HG02938 (cell line): ENCODE measurements around the gene ANKRD13B.

Experiments used
- ATAC-seq: cut with Tn5 transposase; IDR thresholded peaks from one replicate; pipeline ENCODE4 v1.9.1; 2021; ENCODE audit warnings: mild to moderate bottlenecking, moderate library complexity; ENCODE audit not compliant: unreplicated experiment

Gene ANKRD13B

DNA sequence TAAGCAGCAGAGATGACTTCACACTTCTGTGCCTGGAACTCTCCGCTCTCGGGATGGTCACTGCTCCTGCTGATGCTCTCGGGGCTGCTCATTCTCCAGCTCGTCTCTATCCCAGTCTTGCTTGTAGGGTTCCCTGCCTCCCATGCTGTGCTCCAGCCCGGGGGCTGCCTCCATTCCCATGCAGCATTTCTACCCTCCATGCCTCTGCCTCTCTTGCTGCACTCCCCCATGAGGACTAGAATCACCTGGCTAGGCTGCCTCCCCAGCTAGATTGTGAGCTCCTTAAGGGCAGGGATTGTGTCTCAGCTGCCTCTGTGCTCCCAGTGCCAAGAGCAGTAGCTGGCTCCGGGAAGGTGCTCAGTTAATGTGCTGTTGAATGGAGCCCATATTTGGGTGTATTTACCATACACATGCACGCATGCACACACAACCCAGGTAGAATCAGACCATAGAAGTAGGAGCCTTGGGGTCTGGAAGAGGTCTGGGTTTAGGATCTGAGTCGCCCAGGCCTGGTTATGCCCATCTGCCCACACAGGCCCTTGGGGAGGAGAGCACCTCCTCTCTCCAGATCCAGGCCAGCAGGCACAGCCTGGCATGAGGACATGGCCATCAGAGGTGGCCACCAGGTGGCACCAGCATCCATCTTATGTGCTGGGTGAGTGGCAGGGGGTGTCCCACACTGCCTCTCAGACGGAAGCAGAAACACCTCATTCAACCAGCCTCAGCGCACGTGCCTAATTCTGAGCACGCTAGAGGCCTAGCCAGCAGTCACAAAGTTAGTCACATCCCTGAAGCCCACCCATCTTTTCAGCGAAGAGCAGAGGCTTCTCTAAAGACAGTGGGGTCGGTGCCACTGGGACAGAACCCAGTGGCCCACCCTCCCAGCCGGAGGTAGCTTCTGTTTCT is 12.8 kb upstream of the ANKRD13B start:
- ATAC-seq: peak; percentile 69

DNA sequence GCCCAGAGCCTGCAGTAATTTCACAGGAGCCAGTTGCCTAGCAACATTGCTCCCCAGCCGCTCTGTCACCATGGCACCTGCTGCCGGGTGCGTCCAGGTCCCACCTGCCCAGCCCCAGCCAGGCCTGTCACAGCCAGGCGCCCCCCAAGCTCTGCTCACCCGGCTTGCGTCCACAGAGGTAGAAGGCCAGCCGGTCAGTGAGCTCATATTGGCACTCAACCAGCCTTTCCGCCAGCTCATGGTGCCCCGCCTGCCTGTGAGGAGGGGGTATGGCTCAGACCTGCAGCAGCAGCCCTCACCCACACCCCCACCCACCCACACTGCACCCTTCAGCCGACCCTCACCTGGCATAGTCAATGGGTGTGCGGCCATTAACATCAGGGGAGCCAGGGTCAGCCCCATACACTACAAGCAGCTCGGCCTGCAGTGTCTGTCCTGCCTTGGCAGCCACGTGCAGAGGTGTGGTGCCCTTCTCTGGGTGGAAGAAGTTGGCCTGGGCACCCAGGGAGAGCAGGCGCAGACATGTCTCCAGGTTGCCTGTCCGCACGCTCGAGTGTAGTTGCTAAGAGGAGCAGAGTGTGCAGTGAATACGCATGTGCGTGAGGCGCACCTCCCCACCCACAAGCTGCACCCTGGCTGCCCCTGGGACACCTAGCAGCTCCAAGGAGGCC is 11.2 kb upstream of the ANKRD13B start:
- ATAC-seq: no peak

- ATAC-seq: no peak
Measured at GRCh38 chr17:29582254-29582765, 10.6 kb upstream of the ANKRD13B start.

- no peak for ATAC-seq
Measured at GRCh38 chr17:29582772-29583171, 10.2 kb upstream of the ANKRD13B start.

DNA sequence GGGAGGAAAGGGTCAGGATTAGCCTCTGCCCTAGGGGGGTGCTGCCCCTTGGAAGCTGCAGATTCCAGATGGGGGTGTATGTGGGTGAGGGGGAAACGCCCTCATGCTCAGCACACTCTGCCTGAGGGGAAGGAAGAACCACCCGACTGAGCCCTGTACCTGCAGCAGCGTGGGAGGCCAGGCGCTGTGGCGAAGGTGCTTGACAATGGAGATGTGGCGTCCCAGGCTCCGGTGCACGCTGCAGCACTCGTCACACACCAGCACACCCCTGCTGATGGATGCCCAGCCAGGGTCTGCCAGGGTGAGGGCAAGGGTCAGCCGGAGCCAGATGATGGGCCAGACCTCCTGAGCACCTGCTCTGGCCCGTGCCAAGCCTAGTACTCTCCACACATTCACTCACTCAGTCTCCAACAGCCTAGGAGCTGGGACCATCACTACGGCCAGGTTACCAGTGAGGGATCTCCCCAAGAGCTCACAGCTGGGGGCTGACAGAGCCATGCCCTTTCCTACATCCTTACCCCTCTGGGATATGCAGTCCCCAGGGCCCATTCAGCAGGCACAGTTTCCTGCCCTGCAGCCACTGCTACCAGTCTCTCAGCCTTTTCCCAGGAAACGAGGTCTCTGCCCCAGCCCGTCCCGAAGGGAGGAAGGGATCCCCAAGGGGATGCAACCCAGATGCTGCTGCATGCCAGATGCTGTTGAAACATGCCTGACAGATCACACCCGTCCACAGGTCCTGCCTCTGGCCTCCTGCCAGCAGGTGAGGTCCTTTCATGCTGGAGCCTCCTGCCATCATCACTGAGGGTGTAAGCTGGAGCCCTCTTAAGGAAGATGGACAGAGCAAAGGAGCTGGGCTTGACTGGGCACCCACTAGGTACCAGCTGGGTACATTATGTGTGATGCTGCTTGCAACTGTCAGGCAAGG is 9.3 kb upstream of the ANKRD13B start:
- ATAC-seq: no peak

GRCh38 chr17:29584452-29585079 is 8.4 kb upstream of the ANKRD13B start:
- ATAC-seq: no peak

- ATAC-seq: no peak
Measured at GRCh38 chr17:29585080-29585751, 7.7 kb upstream of the ANKRD13B start.

DNA sequence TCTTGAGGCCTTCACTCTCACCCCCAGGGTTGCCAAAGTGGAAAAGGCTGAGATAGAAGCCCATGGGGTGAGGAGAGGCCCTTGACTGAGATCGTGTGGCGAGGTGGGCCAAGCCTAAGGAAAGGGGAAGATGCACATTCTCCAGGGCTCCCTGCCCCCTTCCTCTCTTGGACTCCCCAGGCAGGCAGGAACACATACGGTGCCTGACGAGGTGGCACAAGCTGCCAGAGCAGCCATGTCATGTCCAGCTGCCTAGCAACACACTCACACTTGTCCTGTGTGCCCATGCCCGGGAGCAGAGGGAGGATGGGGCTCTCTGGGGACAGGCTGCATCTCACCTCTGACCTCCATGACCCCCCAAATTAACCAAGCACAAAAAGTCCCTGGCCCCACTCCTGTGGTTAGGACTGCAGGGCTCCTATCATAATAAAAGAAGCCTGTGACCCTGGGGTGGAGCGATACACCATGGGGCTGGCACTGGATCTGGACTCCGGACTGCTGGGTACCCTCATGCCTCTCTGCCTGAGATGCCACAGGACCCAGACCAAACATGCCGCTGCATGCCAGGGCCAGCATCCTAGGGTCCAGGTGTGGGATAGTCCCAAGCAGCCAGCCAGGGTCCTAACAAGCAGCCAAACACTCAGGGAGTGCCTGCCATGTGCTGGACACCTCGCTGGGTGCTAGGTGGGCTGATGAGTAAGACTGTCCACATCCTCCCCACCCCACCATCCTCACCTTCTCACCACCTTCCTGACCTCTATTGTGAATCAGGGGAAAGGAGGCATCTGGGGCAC is 6.1 kb upstream of the ANKRD13B start:
- no peak for ATAC-seq

- no peak for ATAC-seq
Measured at GRCh38 chr17:29587591-29587990, 5.3 kb upstream of the ANKRD13B start.

DNA sequence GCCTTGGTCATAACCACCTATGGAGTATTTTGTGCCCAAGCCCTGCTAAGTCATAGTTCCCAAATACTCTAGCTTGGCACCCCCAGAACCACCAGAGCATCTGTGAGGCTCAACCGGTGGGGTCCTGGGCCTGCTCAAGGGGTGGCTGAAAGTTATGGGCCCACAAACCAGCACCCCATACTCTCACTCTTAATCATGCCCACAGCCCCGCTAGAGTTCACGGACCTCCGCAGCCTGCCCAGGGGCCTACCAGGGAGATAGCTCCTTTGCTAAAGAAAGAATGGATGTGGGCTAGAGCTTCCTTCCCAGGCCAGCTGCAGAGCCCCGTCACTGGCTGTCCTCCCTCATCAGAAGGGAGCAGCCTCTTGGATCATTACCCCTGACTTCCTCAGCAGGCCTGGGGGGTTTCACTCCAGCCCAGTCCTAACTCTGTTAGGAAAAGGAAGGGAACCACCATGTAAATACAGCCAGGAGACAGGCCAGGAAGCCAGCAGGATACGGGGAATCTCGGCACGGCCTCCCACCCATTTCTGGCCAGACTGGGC is 4.8 kb upstream of the ANKRD13B start:
- ATAC-seq: no peak

DNA sequence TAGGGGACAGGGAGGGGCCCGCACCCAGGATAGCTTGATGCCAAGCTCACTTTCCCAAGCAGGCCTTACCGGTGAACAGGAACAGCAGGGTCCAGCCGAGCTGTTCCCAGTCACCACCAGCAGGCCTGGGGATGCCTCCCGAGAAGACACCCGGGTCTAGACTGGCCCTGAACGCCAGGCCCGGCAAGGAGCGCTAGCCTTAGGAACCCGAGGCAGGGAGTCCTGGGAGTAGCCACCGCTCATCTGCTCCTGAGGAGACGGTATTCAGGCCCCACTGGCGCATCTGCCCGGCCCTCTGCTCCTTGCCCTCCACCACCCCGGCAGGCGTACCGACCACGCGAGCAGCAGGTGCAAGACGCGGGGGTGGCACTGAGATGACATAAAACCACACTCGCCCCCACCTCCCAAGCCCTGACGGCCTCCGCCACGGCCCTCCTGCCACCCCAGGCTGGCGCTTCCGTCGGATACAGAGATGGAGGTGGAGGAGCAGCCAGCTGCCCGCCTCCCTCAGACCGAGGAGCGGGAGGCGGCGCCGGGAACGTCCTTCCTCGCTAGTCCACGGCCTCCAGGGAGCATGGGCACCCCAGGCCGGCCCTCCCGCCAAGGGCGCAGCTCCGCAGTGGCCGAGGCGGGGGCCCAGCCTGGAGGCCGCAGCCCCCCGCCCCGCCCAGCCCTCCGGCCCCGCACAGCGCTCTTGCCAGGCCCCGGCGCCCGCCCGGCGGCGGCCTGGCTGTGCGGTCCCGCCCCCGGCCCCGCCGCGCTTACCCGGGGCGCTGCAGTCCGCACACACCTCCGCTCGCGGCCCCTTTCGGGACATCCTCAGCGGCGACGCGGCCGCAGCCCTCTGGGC is 4.1 kb upstream of the ANKRD13B start:
- ATAC-seq: no peak

- ATAC-seq: no peak
Measured at GRCh38 chr17:29589524-29590410, 3.2 kb upstream of the ANKRD13B start, which contains the start of gene GIT1. GIT1 (minus strand) TSS chr17:29589648; CDS start chr17:29589378, 270 bp downstream.

DNA sequence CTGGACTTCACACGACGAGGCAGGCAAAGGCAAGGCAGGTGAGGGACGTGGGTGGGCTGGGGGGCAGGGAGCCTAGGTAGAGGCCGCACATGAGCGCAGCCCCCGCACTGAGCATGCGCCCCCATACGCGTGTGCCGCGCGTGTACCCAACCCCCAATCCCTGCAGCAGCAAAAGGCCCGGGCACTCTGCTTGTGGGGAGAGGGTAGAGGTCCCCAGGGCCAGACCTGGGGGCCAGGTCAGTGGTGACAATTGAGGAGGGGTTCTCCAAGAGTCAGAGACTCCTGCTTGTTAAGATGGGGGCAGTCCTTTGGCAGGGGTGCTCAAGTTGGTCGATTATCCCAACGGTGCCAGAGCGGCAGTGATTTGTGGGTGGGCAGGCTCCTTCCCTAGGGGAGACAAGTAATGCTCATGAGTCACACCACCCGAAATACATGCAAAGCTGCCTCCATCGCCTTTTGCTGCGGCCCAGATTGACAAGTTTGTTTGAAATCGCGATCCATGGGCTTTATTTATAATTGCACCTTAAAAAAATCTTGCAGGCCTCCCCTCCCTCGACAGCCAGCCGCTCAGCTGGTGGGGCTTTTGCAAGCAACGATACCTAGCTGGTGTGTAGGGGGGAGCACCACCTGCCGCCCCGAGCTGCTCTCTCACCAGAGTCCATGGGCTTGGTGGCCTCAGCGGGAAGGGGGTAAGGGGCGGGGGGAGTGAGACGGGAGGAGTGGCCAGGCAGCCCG is 2.4 kb upstream of the ANKRD13B start:
- ATAC-seq: no peak

DNA sequence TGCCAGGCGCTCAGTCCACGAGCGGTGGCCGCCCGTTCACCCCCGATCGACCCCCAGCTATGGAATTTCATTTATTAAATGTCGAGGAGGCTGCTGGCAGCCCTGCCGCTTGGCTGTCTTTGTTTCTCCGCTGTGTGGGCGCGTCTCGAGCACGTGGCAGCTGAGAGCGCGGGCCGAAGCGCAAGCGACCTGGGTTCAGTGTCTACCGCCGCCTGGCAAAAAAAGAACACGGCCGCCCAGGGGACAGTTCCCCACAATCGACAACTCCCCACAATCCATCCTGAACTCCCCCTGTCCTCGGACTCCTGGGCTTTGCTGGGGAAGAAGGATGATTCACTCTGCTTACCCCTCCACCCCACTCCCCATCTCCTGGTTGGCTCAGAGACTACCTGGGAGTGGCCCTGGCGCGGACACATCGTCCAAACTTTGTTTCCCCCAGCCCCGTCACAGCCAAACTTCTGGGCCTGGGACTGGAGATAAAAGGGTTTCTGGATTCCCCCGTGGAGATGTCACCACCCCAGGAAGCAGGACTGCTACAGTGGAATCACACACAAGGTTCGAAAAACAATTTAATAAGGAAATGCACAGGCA is 1.7 kb upstream of the ANKRD13B start:
- no peak for ATAC-seq

DNA sequence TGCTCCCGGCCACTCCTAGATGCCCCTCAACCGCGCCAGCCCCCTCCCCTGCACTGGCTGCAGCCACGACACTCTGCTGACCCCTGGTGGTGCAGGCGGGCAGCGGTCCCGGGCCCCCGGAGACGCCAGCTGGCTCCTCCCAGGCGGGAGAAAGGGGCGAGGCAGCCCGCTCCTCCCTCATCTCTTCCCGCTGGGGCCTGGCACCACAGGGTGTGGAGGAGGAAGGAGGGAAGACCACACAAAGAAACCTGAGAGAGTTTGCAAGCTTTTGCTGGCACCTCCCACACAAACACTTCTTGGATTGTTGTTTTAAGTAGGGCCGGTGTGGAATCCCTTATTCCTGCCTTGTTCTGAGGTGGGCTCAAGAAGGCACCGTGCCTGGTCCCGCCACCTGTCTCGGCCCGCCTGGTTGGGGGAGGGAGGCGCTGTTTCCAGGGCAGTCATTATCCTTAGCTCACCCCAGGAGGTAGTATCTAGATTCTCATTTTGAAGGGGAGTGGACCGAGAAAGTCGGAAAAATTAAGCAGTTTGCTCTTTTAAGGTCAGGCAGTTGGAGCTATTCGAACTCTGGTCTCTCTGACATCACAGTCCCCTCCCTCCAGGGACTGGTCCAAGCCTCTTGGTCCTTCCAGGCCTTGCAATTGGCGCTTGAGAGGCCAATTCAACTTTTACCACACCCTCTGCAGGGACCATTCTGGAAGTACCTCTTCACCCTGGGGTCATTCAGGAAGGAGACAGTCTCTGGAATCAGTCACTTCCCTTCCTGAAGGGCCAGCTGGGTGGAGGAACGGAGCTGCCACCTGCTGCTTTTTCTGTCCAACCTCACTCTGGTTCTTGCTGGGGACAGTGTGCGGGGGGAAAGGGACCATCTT is 959 bp upstream of the ANKRD13B start:
- no peak for ATAC-seq
